Activated CD4-positive, alpha-beta memory T cell treated with anti-CD3 and anti-CD28 coated beads, Interleukin-2, amount 10 ng/mL, durations not matched to agents 7 days and 5 days (primary cell): ENCODE measurements around the gene RPL36A. TPM values are rescaled to one million over a fixed set of nuclear protein-coding genes. Genes with fewer than 3 reads are reported as not detected.

ENCODE experiments used
- CTCF ChIA-PET: fragments of 350-600 bp; sonication (Branson Sonifier 250); formaldehyde crosslinking; loops from one replicate; lab custom pipeline; 2021; ENCODE audit warnings: antibody characterized with exemption, inconsistent platforms; lab: Charles Lee
- POLR2A ChIA-PET: fragments of 350-600 bp; sonication (Branson Sonifier 250); formaldehyde crosslinking; loops from one replicate; lab custom pipeline; 2021; ENCODE audit warnings: antibody characterized with exemption; lab: Charles Lee
- DNase-seq: peaks from one replicate; pipeline ENCODE4 v3.0.0-alpha.2; 2020
- H3K27ac Mint-ChIP-seq: one replicate; pipeline ENCODE4 v1.8.0; 2021; ENCODE audit warnings: mild to moderate bottlenecking, mixed read lengths
- H3K27me3 Mint-ChIP-seq: one replicate; pipeline ENCODE4 v1.8.0; 2021; ENCODE audit warnings: mixed read lengths
- H3K36me3 Mint-ChIP-seq: one replicate; pipeline ENCODE4 v1.8.0; 2021; ENCODE audit warnings: low read depth, mixed read lengths
- H3K4me1 Mint-ChIP-seq: one replicate; pipeline ENCODE4 v1.8.0; 2021; ENCODE audit warnings: mixed read lengths
- H3K4me3 Mint-ChIP-seq: one replicate; pipeline ENCODE4 v1.8.0; 2021; ENCODE audit warnings: mild to moderate bottlenecking, mixed read lengths
- H3K9me3 Mint-ChIP-seq: one replicate; pipeline ENCODE4 v1.8.0; 2021; ENCODE audit warnings: mixed read lengths
- total RNA-seq, 2 experiments: library from RNA; stranded (reverse); gene quantifications; one replicate each; pipeline ENCODE4 v1.2.3, GENCODE V29; 2021

Gene RPL36A
- total RNA-seq = 100 to 1,000 TPM; 229 to 246 TPM

GRCh38 chrX:101390664-101391525, at the start of gene RPL36A:
RPL36A (plus strand) TSS chrX:101391011; CDS start chrX:101391044, 33 bp downstream.
- peaks cover 32% of the 10 kb centered on the region for H3K4me1 Mint-ChIP-seq
- peak within 1 kb of the TSS; percentile 96 for H3K4me3 Mint-ChIP-seq
- peak within 1 kb of the TSS; percentile 81 for H3K27ac Mint-ChIP-seq
- DNase-seq = peak; percentile 83
- peaks cover 44% of the 10 kb centered on the region for H3K36me3 Mint-ChIP-seq
- POLR2A ChIA-PET = interaction anchor here (0.5 to 4.0 kb wide), 13 partner anchors 9 to 541 kb away, joined by 3 to 34 read pairs (median 7); partner anchors contain the start of genes GLA, HNRNPH2, TIMM8A and ZMAT1
- H3K27me3 Mint-ChIP-seq = no peaks in the 10 kb centered on the region
- CTCF ChIA-PET = interaction anchor here (1.0 to 2.3 kb wide), 12 partner anchors 9 to 231 kb away, joined by 3 to 13 read pairs (median 4); partner anchors contain the start of genes GLA and TIMM8A
- no peaks in the 10 kb centered on the region for H3K9me3 Mint-ChIP-seq

- Mint-ChIP-seq H3K36me3 (peaks cover 16% of the 10 kb centered on the region), H3K4me1 (peaks cover 15% of the 10 kb centered on the region), H3K9me3 (no peaks in the 10 kb centered on the region), H3K27ac (peak overlapping the region; percentile 83), H3K27me3 (no peaks in the 10 kb centered on the region), H3K4me3 (peak overlapping the region; percentile 87)
- ChIA-PET CTCF (interaction anchor here (3.2 kb wide), 1 partner anchor 42 kb away, joined by 13 read pairs; the partner anchor contains the start of gene RPL36A), POLR2A (interaction anchor here (0.7 to 3.9 kb wide), 4 partner anchors 43 to 258 kb away, joined by 3 to 34 read pairs (median 3); partner anchors contain the start of gene RPL36A)
- no peak for DNase-seq
These were observed 42.9 kb upstream of the RPL36A start for GRCh38 chrX:101347859-101348451.

GRCh38 chrX:101348452-101349192, 42.2 kb upstream of the RPL36A start, which contains the start of gene TIMM8A:
TIMM8A (minus strand) TSS chrX:101348742; CDS start chrX:101348664, 78 bp downstream.
- ChIA-PET POLR2A (interaction anchor here (0.9 to 3.9 kb wide), 5 partner anchors 42 to 584 kb away, joined by 3 to 34 read pairs (median 5); partner anchors contain the start of genes CSTF2, GLA, RPL36A and ZMAT1), CTCF (interaction anchor here (1.0 to 3.2 kb wide), 2 partner anchors 42 to 47 kb away, joined by 3 to 13 read pairs; partner anchors contain the start of gene RPL36A)
- H3K9me3 Mint-ChIP-seq = no peaks in the 10 kb centered on the region
- H3K4me1 Mint-ChIP-seq = peaks cover 15% of the 10 kb centered on the region
- H3K36me3 Mint-ChIP-seq = peaks cover 14% of the 10 kb centered on the region
- H3K4me3 Mint-ChIP-seq = peak within 1 kb of the TSS; percentile 87
- H3K27ac Mint-ChIP-seq = peak within 1 kb of the TSS; percentile 83
- no peaks in the 10 kb centered on the region for H3K27me3 Mint-ChIP-seq
- DNase-seq = peak; percentile 80

GRCh38 chrX:101349193-101349562, 41.6 kb upstream of the RPL36A start:
- peaks cover 11% of the 10 kb centered on the region for H3K36me3 Mint-ChIP-seq

GRCh38 chrX:101357166-101357795, 33.5 kb upstream of the RPL36A start:
- Mint-ChIP-seq H3K9me3 (no peaks in the 10 kb centered on the region), H3K27ac (no peak overlapping the region), H3K36me3 (no peaks in the 10 kb centered on the region), H3K4me3 (no peak overlapping the region), H3K4me1 (peaks cover 4% of the 10 kb centered on the region), H3K27me3 (peaks cover 1% of the 10 kb centered on the region)
- POLR2A ChIA-PET = no interaction called here
- CTCF ChIA-PET = no interaction called here
- DNase-seq = no peak

More at GRCh38 chrX:101349193-101349562, 41.6 kb upstream of the RPL36A start:
- POLR2A ChIA-PET = interaction anchor here (0.7 to 3.9 kb wide), 5 partner anchors 35 to 583 kb away, joined by 3 to 34 read pairs (median 5); partner anchors contain the start of genes CSTF2, GLA, RPL36A and ZMAT1
- Mint-ChIP-seq H3K4me3 (peak overlapping the region; percentile 87), H3K9me3 (no peaks in the 10 kb centered on the region), H3K27ac (peak overlapping the region; percentile 83), H3K4me1 (peaks cover 15% of the 10 kb centered on the region), H3K27me3 (no peaks in the 10 kb centered on the region)
- CTCF ChIA-PET = interaction anchor here (1.0 to 3.2 kb wide), 2 partner anchors 41 to 47 kb away, joined by 3 to 13 read pairs; partner anchors contain the start of gene RPL36A
- no peak for DNase-seq

- CTCF ChIA-PET = no interaction called here
- Mint-ChIP-seq H3K27ac (no peak overlapping the region), H3K27me3 (peaks cover 1% of the 10 kb centered on the region), H3K4me1 (peaks cover 4% of the 10 kb centered on the region), H3K9me3 (no peaks in the 10 kb centered on the region), H3K36me3 (no peaks in the 10 kb centered on the region), H3K4me3 (no peak overlapping the region)
- POLR2A ChIA-PET = no interaction called here
- DNase-seq = no peak
These were observed 30.8 kb upstream of the RPL36A start for GRCh38 chrX:101359966-101360365.

- ChIA-PET CTCF (no interaction called here), POLR2A (no interaction called here)
- H3K36me3 Mint-ChIP-seq = no peaks in the 10 kb centered on the region
- H3K27ac Mint-ChIP-seq = no peak overlapping the region
- no peak overlapping the region for H3K4me3 Mint-ChIP-seq
- DNase-seq = no peak
- H3K4me1 Mint-ChIP-seq = peaks cover 4% of the 10 kb centered on the region
- no peaks in the 10 kb centered on the region for H3K9me3 Mint-ChIP-seq
- peaks cover 1% of the 10 kb centered on the region for H3K27me3 Mint-ChIP-seq
These were observed 30.4 kb upstream of the RPL36A start for GRCh38 chrX:101360390-101360789.

GRCh38 chrX:101362116-101362515, 28.7 kb upstream of the RPL36A start:
- ChIA-PET CTCF (no interaction called here), POLR2A (no interaction called here)
- peaks cover 1% of the 10 kb centered on the region for H3K27me3 Mint-ChIP-seq
- no peak overlapping the region for H3K27ac Mint-ChIP-seq
- H3K36me3 Mint-ChIP-seq = no peaks in the 10 kb centered on the region
- H3K4me1 Mint-ChIP-seq = peaks cover 4% of the 10 kb centered on the region
- H3K9me3 Mint-ChIP-seq = no peaks in the 10 kb centered on the region
- DNase-seq = no peak
- H3K4me3 Mint-ChIP-seq = no peak overlapping the region

- DNase-seq = no peak
- no peaks in the 10 kb centered on the region for H3K36me3 Mint-ChIP-seq
- no peak overlapping the region for H3K27ac Mint-ChIP-seq
- no peak overlapping the region for H3K4me3 Mint-ChIP-seq
- H3K27me3 Mint-ChIP-seq = peaks cover 1% of the 10 kb centered on the region
- ChIA-PET POLR2A (no interaction called here), CTCF (no interaction called here)
- H3K9me3 Mint-ChIP-seq = no peaks in the 10 kb centered on the region
- peaks cover 2% of the 10 kb centered on the region for H3K4me1 Mint-ChIP-seq
These were observed 28.1 kb upstream of the RPL36A start for GRCh38 chrX:101362757-101363156.

- no peaks in the 10 kb centered on the region for H3K36me3 Mint-ChIP-seq
- no peak for DNase-seq
- CTCF ChIA-PET = no interaction called here
- H3K4me3 Mint-ChIP-seq = no peak overlapping the region
- H3K27me3 Mint-ChIP-seq = no peaks in the 10 kb centered on the region
- POLR2A ChIA-PET = interaction anchor here (0.7 kb wide), 1 partner anchor 25 kb away, joined by 3 read pairs; no protein-coding TSS in a partner anchor
- H3K9me3 Mint-ChIP-seq = no peaks in the 10 kb centered on the region
- no peaks in the 10 kb centered on the region for H3K4me1 Mint-ChIP-seq
- no peak overlapping the region for H3K27ac Mint-ChIP-seq
These were observed 25.5 kb upstream of the RPL36A start for GRCh38 chrX:101365301-101365795.

- no peak for DNase-seq
- no peak overlapping the region for H3K4me3 Mint-ChIP-seq
- POLR2A ChIA-PET = no interaction called here
- H3K36me3 Mint-ChIP-seq = no peaks in the 10 kb centered on the region
- no peak overlapping the region for H3K27ac Mint-ChIP-seq
- no peaks in the 10 kb centered on the region for H3K4me1 Mint-ChIP-seq
- CTCF ChIA-PET = no interaction called here
- no peaks in the 10 kb centered on the region for H3K27me3 Mint-ChIP-seq
- H3K9me3 Mint-ChIP-seq = no peaks in the 10 kb centered on the region
These were observed 22.0 kb upstream of the RPL36A start for GRCh38 chrX:101368800-101369199.

- POLR2A ChIA-PET = no interaction called here
- no peak for DNase-seq
- Mint-ChIP-seq H3K36me3 (no peaks in the 10 kb centered on the region), H3K4me1 (no peaks in the 10 kb centered on the region), H3K27ac (no peak overlapping the region), H3K27me3 (no peaks in the 10 kb centered on the region), H3K9me3 (no peaks in the 10 kb centered on the region), H3K4me3 (no peak overlapping the region)
- CTCF ChIA-PET = no interaction called here
These were observed 21.1 kb upstream of the RPL36A start for GRCh38 chrX:101369687-101370086.
